Measurements from ENCODE around the gene C7orf57. TPM values are rescaled to one million over a fixed set of nuclear protein-coding genes. Genes with fewer than 3 reads are reported as not detected.
A peak's percentile ranks its signal among the peaks of the same experiment; 100 is the strongest.

C7orf57 gene
- total and polyA plus RNA-seq, 10 of the 15 experiments (the other 5 are each of a cell fraction or from before 2014, with no cell fraction given): 0.04 to 0.21 (median 0.10) TPM; not detected in 5

- Histone ChIP-seq H4K20me1 (ENCODE audit: control insufficient read depth, insufficient read depth) (no peaks in the 10 kb centered on the region), H2AFZ (ENCODE audit: control insufficient read depth, low read depth, low read length) (no peak overlapping the region; the same call in 1 of the 2 replicates), H3K4me2 (ENCODE audit: control insufficient read depth, insufficient read depth) (peak overlapping the region; percentile 21; the same call in 1 of the 2 replicates), H3K27me3 (replicated peaks in 1 of 2; ENCODE audit: control insufficient read depth in 2 of 2, insufficient read depth in 2 of 2, low read length in 1 of 2) (no peaks in the 10 kb centered on the region), H3K4me3 (no peak overlapping the region), H3K79me2 (ENCODE audit: control insufficient read depth, insufficient read depth, low read length) (no peaks in the 10 kb centered on the region), H3K27ac (ENCODE audit: control insufficient read depth, insufficient read depth) (peak overlapping the region; percentile 89), H3K9ac (ENCODE audit: control insufficient read depth, insufficient read depth, low read length) (peak overlapping the region; percentile 44; the same call in 1 of the 2 replicates), H3K36me3 (ENCODE audit: control insufficient read depth in 2 of 2, insufficient read depth in 2 of 2, low read length in 1 of 2) (no peaks in the 10 kb centered on the region), H3K4me1 (ENCODE audit: control insufficient read depth, insufficient read depth, low read length) (peaks cover 43% of the 10 kb centered on the region), H3K9me3 (replicated peaks; ENCODE audit: control insufficient read depth, insufficient read depth, low read length) (no peaks in the 10 kb centered on the region; the same call in 2 of the 3 replicates)
- peak; percentile 90 for DNase-seq (ENCODE audit: low read depth, low spot score)
- ChIA-PET POLR2A (interaction anchor here (2.7 kb wide), 1 partner anchor 93 kb away, joined by 8 read pairs; no protein-coding TSS in a partner anchor), RAD21 (ENCODE audit: unreplicated experiment) (interaction anchor here (1.0 to 2.5 kb wide), 11 partner anchors 14 to 166 kb away, joined by 3 to 17 read pairs (median 4); no protein-coding TSS in a partner anchor), CTCF (interaction anchor here (1.1 to 10.7 kb wide), 9 partner anchors 9 to 147 kb away, joined by 3 to 56 read pairs (median 4); no protein-coding TSS in a partner anchor), SMC1A (ENCODE audit: uncharacterized antibody, unreplicated experiment) (interaction anchor here (0.9 to 2.0 kb wide), 13 partner anchors 9 to 140 kb away, joined by 3 to 12 read pairs (median 3); partner anchors contain the start of gene PKD1L1)
- intact Hi-C loops (cut with micrococcal nuclease; ENCODE audit: unreplicated experiment) (loop anchor here (1.0 to 2.0 kb wide), 2 partner anchors 94 to 147 kb away; no protein-coding TSS in a partner anchor), in situ Hi-C loops (cut with MboI) (no loop called here)
- WGBS (ENCODE audit: insufficient coverage, insufficient replicate concordance, low lambda C conversion rate, missing lambda C conversion rate): under 1% methylated on average over 9 of the region's 9 CpGs
- peak; percentile 88 for FAIRE-seq
- no TSS peak for BruUV-seq (replicated peaks)
- ATAC-seq: peak; percentile 59
- TF ChIP-seq ZBTB40 (IDR thresholded peaks at IDR 0.05; ENCODE audit: borderline replicate concordance): no peak
- TF ChIP-seq EZH2 (IDR thresholded peaks at IDR 0.05; ENCODE audit: borderline replicate concordance, control insufficient read depth, low read depth, low read length): no peak
- TF ChIP-seq ZNF207 (IDR thresholded peaks at IDR 0.05; ENCODE audit: borderline replicate concordance): no peak
- TF ChIP-seq, protein P1, sequence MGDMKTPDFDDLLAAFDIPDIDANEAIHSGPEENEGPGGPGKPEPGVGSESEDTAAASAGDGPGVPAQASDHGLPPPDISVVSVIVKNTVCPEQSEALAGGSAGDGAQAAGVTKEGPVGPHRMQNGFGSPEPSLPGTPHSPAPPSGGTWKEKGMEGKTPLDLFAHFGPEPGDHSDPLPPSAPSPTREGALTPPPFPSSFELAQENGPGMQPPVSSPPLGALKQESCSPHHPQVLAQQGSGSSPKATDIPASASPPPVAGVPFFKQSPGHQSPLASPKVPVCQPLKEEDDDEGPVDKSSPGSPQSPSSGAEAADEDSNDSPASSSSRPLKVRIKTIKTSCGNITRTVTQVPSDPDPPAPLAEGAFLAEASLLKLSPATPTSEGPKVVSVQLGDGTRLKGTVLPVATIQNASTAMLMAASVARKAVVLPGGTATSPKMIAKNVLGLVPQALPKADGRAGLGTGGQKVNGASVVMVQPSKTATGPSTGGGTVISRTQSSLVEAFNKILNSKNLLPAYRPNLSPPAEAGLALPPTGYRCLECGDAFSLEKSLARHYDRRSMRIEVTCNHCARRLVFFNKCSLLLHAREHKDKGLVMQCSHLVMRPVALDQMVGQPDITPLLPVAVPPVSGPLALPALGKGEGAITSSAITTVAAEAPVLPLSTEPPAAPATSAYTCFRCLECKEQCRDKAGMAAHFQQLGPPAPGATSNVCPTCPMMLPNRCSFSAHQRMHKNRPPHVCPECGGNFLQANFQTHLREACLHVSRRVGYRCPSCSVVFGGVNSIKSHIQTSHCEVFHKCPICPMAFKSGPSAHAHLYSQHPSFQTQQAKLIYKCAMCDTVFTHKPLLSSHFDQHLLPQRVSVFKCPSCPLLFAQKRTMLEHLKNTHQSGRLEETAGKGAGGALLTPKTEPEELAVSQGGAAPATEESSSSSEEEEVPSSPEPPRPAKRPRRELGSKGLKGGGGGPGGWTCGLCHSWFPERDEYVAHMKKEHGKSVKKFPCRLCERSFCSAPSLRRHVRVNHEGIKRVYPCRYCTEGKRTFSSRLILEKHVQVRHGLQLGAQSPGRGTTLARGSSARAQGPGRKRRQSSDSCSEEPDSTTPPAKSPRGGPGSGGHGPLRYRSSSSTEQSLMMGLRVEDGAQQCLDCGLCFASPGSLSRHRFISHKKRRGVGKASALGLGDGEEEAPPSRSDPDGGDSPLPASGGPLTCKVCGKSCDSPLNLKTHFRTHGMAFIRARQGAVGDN (IDR thresholded peaks at IDR 0.05): peak; percentile 74; the same call in 1 of the 2 replicates
- TF ChIP-seq ATF7 (IDR thresholded peaks at IDR 0.05; ENCODE audit: low read depth): peak; percentile 96
- TF ChIP-seq YY1 (IDR thresholded peaks at IDR 0.05; ENCODE audit: low read depth, low read length): 0 out of 2 replicates have a peak, but pooled peaks have one; percentile 14
- peak in 1 of 2 experiments; percentile 74; a peak in 1 of 4 replicates for TF ChIP-seq ETV6 (conservative IDR thresholded peaks at IDR 0.05 in 1 of 2, IDR thresholded peaks at IDR 0.05 in 1 of 2; ENCODE audit: borderline replicate concordance in 1 of 2, low read depth in 1 of 2)
- TF ChIP-seq SRF (IDR thresholded peaks at IDR 0.05; ENCODE audit: low read depth in 2 of 2, low read length in 2 of 2): no peak
- TF ChIP-seq RAD51 (IDR thresholded peaks at IDR 0.05): peak; percentile 66
- no peak for TF ChIP-seq E4F1 (IDR thresholded peaks at IDR 0.05; ENCODE audit: borderline replicate concordance, partially characterized antibody)
These were observed 49.5 kb downstream of the C7orf57 start for GRCh38 chr7:48084727-48085432.
